Esophagus muscularis mucosa (tissue), 4 donors: ENCODE measurements around the gene WNT6.

Source experiments
- EP300 ChIP-seq: sonication (generic); formaldehyde crosslinking; IDR thresholded peaks from one replicate; pipeline ENCODE4 v1.6.1; 2017; ENCODE audit warnings: antibody characterized with exemption
- POLR2A ChIP-seq: fragments of 450-650 bp; IDR thresholded peaks from one replicate; pipeline ENCODE4 v1.6.1; 2017; ENCODE audit warnings: antibody characterized with exemption, moderate library complexity, mild to moderate bottlenecking, low read depth
- TF ChIP-seq, protein P1 (sequence below), 3 experiments: fragments of 200-600 bp in 2 of 3; fragments of 450-650 bp in 1 of 3; sonication (generic) in 2 of 3; IDR thresholded peaks; one replicate each; pipeline ENCODE4 v1.5.1; 2017 to 2019; ENCODE audit warnings: antibody characterized with exemption in 3 of 3, mild to moderate bottlenecking in 2 of 3, moderate library complexity in 1 of 3

DNA sequence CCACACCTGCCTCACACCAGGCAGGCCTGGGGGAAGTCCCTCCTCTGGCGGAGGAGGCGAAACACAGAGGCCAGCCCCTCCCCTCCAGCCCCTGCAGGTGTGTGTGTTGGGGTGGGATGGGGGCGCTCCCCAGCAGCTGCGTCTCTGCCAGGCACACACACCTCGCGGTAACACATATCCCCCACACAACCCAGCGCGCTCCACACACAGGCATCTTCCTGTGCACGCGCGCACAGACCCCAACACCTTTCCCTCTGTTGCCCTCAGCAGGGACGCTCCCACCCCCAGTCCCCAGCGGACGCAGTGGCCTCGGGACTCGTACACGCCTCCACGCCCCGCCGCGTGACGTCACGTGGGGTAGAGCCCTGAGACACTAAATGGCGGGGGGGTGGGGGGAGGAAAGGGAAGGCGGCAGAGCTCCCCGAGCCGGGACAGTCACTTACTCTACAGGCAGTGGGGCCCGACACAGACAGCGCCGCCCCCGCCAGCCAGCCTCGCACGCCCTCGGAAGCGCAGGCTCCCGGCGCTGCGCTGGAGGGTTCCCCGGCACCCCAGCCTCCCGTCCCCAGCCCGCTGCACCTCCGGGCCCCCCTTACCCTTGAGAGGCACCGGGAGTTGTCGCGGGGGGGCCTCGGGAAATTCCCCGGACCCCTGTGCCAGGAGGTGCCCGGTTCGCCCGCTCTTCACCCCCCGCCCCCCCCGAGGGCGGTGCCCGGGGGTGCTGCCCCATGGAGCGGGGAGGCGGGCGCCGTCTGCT, 20.7 kb downstream of the WNT6 start, which contains the start of gene WNT10A:
- TF ChIP-seq, protein P1, sequence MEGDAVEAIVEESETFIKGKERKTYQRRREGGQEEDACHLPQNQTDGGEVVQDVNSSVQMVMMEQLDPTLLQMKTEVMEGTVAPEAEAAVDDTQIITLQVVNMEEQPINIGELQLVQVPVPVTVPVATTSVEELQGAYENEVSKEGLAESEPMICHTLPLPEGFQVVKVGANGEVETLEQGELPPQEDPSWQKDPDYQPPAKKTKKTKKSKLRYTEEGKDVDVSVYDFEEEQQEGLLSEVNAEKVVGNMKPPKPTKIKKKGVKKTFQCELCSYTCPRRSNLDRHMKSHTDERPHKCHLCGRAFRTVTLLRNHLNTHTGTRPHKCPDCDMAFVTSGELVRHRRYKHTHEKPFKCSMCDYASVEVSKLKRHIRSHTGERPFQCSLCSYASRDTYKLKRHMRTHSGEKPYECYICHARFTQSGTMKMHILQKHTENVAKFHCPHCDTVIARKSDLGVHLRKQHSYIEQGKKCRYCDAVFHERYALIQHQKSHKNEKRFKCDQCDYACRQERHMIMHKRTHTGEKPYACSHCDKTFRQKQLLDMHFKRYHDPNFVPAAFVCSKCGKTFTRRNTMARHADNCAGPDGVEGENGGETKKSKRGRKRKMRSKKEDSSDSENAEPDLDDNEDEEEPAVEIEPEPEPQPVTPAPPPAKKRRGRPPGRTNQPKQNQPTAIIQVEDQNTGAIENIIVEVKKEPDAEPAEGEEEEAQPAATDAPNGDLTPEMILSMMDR (IDR thresholded peaks at IDR 0.05): no peak
- no peak for TF ChIP-seq EP300
- no peak for TF ChIP-seq POLR2A
